HCT116 (cell line): ENCODE data around the gene ADAMTS13. TPM values are rescaled to one million over a fixed set of nuclear protein-coding genes. Genes with fewer than 3 reads are reported as not detected.

Source experiments
- ATAC-seq: fragments of 200-7000 bp; cut with Tn5 transposase; 2 replicates; pipeline ENCODE4 v1.9.1; 2020; ENCODE audit warnings: mild to moderate bottlenecking, moderate library complexity
- BruUV-seq: library from RNA; stranded (reverse); fragments of 400-500 nt; replicated peaks from 2 replicates; lab custom pipeline; 2021; lab: Mats Ljungman, UMichigan
- CTCF ChIA-PET: fragments of 300-600 bp; sonication (Branson Sonifier 250); formaldehyde crosslinking; loops from one replicate; lab custom pipeline; 2021; ENCODE audit warnings: antibody characterized with exemption; lab: Charles Lee
- POLR2A ChIA-PET: fragments of 300-600, 350-600 bp; sonication (Branson Sonifier 250); formaldehyde crosslinking; loops from one replicate; lab custom pipeline; 2021; ENCODE audit warnings: antibody characterized with exemption; lab: Charles Lee
- RAD21 ChIA-PET, 2 experiments: fragments of 300-600 bp; sonication (Branson Sonifier 250); formaldehyde crosslinking; loops; one replicate each; lab custom pipeline; 2023; ENCODE audit warnings: low total read pairs in 2 of 2; ENCODE audit not compliant: uncharacterized antibody in 2 of 2, unreplicated experiment in 2 of 2, low non-redundant PET in 1 of 2; lab: Charles Lee
- DNase-seq: peaks from one replicate; pipeline ENCODE4 v3.0.0-alpha.2; 2010; ENCODE audit warnings: low read depth, low spot score
- H2AFZ ChIP-seq: fragments of 200-600 bp; shearing (Covaris generic), sonication (generic); 2 replicates; pipeline ENCODE4 v1.6.1; 2017; ENCODE audit warnings: low read depth, mixed run types, mixed read lengths, antibody characterized with exemption, low read length; ENCODE audit not compliant: poor library complexity, severe bottlenecking
- H3K27ac ChIP-seq: 2 replicates; pipeline ENCODE4 v1.5.1; 2012; ENCODE audit warnings: low read depth, low read length
- H3K27me3 ChIP-seq: fragments of 200-600 bp; sonication (generic); 2 replicates; pipeline ENCODE4 v1.6.1; 2016; ENCODE audit warnings: mixed run types, low read length, mixed read lengths; ENCODE audit not compliant: insufficient read depth
- H3K36me3 ChIP-seq, 2 experiments: fragments of 200-500 bp in 1 of 2; fragments of 200-600 bp in 1 of 2; sonication (Bioruptor generic) in 1 of 2; sonication (generic) in 1 of 2; 2 replicates each; pipeline versions ENCODE4 v1.5.1 to v1.6.1; 2014 to 2016; ENCODE audit warnings: low read length in 2 of 2, inconsistent platforms in 1 of 2, mixed read lengths in 1 of 2, mixed run types in 1 of 2; ENCODE audit not compliant: insufficient read depth in 2 of 2, control insufficient read depth in 1 of 2
- H3K4me1 ChIP-seq, 2 experiments: fragments of 200-600 bp in 1 of 2; sonication (generic) in 1 of 2; 2 replicates each; pipeline versions ENCODE4 v1.5.1 to v1.6.1; 2012 to 2017; ENCODE audit warnings: low read length in 2 of 2, inconsistent platforms in 1 of 2, mild to moderate bottlenecking in 1 of 2, mixed read lengths in 1 of 2, mixed run types in 1 of 2, moderate library complexity in 1 of 2; ENCODE audit not compliant: insufficient read depth in 2 of 2, control insufficient read depth in 1 of 2
- H3K4me2 ChIP-seq: fragments of 200-600 bp; sonication (generic); 2 replicates; pipeline ENCODE4 v1.6.1; 2017; ENCODE audit warnings: mixed run types, low read length, mixed read lengths
- H3K4me3 ChIP-seq, 2 experiments: fragments of 200-600 bp in 1 of 2; sonication (generic) in 1 of 2; replicated peaks in 1 of 2; 2 replicates each; pipeline ENCODE4 v1.5.1; 2011 to 2016; ENCODE audit warnings: low read length in 2 of 2, control low read depth in 1 of 2, low read depth in 1 of 2, mild to moderate bottlenecking in 1 of 2, mixed read lengths in 1 of 2, mixed run types in 1 of 2
- H3K79me2 ChIP-seq: fragments of 200-600 bp; sonication (generic); 2 replicates; pipeline ENCODE4 v1.6.1; 2017; ENCODE audit warnings: mild to moderate bottlenecking, mixed run types, low read length, moderate library complexity, mixed read lengths; ENCODE audit not compliant: insufficient read depth
- H3K9ac ChIP-seq: fragments of 200-600 bp; sonication (generic); 2 replicates; pipeline ENCODE4 v1.6.1; 2016; ENCODE audit warnings: low read length, mixed read lengths
- H3K9me2 ChIP-seq: fragments of 200-600 bp; sonication (generic), shearing (Covaris generic); 2 replicates; pipeline ENCODE4 v1.6.1; 2017; ENCODE audit warnings: mixed run types, mild to moderate bottlenecking, moderate library complexity; ENCODE audit not compliant: insufficient read depth
- H3K9me3 ChIP-seq, 2 experiments: fragments of 200-500 bp in 1 of 2; fragments of 200-600 bp in 1 of 2; sonication (Bioruptor generic) in 1 of 2; sonication (generic) in 1 of 2; 2 replicates each; pipeline ENCODE4 v1.6.1; 2014 to 2017; ENCODE audit warnings: low read length in 2 of 2, mixed read lengths in 2 of 2, inconsistent platforms in 1 of 2, low read depth in 1 of 2, mild to moderate bottlenecking in 1 of 2, mixed run types in 1 of 2, moderate library complexity in 1 of 2; ENCODE audit not compliant: control insufficient read depth in 1 of 2, insufficient read depth in 1 of 2
- H4K20me1 ChIP-seq: fragments of 200-600 bp; sonication (generic), shearing (Covaris generic); 2 replicates; pipeline ENCODE4 v1.6.1; 2017; ENCODE audit warnings: mixed run types, mild to moderate bottlenecking, moderate library complexity; ENCODE audit not compliant: insufficient read depth
- ATF3 ChIP-seq: IDR thresholded peaks from 2 replicates; pipeline ENCODE4 v1.6.1; 2012
- CBX3 ChIP-seq: IDR thresholded peaks from 2 replicates; pipeline ENCODE4 v1.6.1; 2012; ENCODE audit warnings: low read depth
- CEBPB ChIP-seq: IDR thresholded peaks from 2 replicates; pipeline ENCODE4 v1.6.1; 2012; ENCODE audit warnings: low read depth
- CTCF ChIP-seq, 3 experiments: fragments of 200-600 bp in 1 of 3; sonication (generic) in 1 of 3; IDR thresholded peaks in 2 of 3; conservative IDR thresholded peaks in 1 of 3; 2 replicates each; pipeline ENCODE4 v1.5.1; 2012 to 2017; ENCODE audit warnings: low read depth in 2 of 3, low read length in 2 of 3, antibody characterized with exemption in 1 of 3, borderline replicate concordance in 1 of 3, control low read depth in 1 of 3, mild to moderate bottlenecking in 1 of 3, mixed read lengths in 1 of 3, mixed run types in 1 of 3, moderate library complexity in 1 of 3; ENCODE audit not compliant: insufficient read depth in 1 of 3
- ELF1 ChIP-seq: IDR thresholded peaks from 2 replicates; pipeline ENCODE4 v1.6.1; 2012; ENCODE audit warnings: low read depth, borderline replicate concordance
- EZH2 ChIP-seq: fragments of 200-600 bp; sonication (generic); IDR thresholded peaks from 2 replicates; pipeline ENCODE4 v1.6.1; 2017; ENCODE audit warnings: antibody characterized with exemption, mixed run types
- EZH2phosphoT487 ChIP-seq: fragments of 200-600 bp; IDR thresholded peaks from 2 replicates; pipeline ENCODE4 v1.6.1; 2018; ENCODE audit warnings: antibody characterized with exemption, borderline replicate concordance
- MAX ChIP-seq: IDR thresholded peaks from 2 replicates; pipeline ENCODE4 v1.6.1; 2012
- REST ChIP-seq: IDR thresholded peaks from 2 replicates; pipeline ENCODE4 v1.6.1; 2012; ENCODE audit warnings: low read depth
- SIN3A ChIP-seq: IDR thresholded peaks from 2 replicates; pipeline ENCODE4 v1.6.1; 2012; ENCODE audit warnings: low read depth
- SP1 ChIP-seq: IDR thresholded peaks from 2 replicates; pipeline ENCODE4 v1.6.1; 2012; ENCODE audit warnings: low read depth
- intact Hi-C: fragments of 100-400 bp; cut with micrococcal nuclease; formaldehyde crosslinking; loops from 2 replicates; pipeline ENCODE4 v1.10.0; 2022
- total RNA-seq: library from RNA; stranded (reverse); gene quantifications from one replicate; pipeline ENCODE4 v1.2.1, GENCODE V29; 2021; ENCODE audit not compliant: unreplicated experiment

ADAMTS13 gene
- total RNA-seq, 1 experiment from 2014 or later = 9.2 TPM

GRCh38 chr9:133429641-133430161 lies 7.5 kb downstream of the ADAMTS13 start:
- POLR2A ChIA-PET = no interaction called here
- Histone ChIP-seq H4K20me1 (no peaks in the 10 kb centered on the region), H3K36me3 (no peaks in the 10 kb centered on the region), H3K4me1 (peaks cover 0 to 5% of the 10 kb centered on the region in 2 experiments; a peak in 1 of 4 replicates), H3K4me2 (no peak overlapping the region), H3K27me3 (no peaks in the 10 kb centered on the region), H3K79me2 (no peaks in the 10 kb centered on the region), H3K27ac (no peak overlapping the region), H3K9ac (no peak overlapping the region), H3K9me2 (no peaks in the 10 kb centered on the region), H3K9me3 (no peaks in the 10 kb centered on the region), H2AFZ (no peak overlapping the region), H3K4me3 (no peak overlapping the region)
- BruUV-seq = no TSS peak
- CTCF ChIA-PET = no interaction called here
- RAD21 ChIA-PET = no interaction called here
- DNase-seq (no peak), ATAC-seq (peak; percentile 50)
- intact Hi-C loops = no loop called here
- TF ChIP-seq CTCF (IDR thresholded peaks at IDR 0.05 in 2 of 3, conservative IDR thresholded peaks at IDR 0.05 in 1 of 3; ENCODE audit: borderline replicate concordance in 1 of 3, insufficient read depth in 1 of 3, low read depth in 2 of 3, low read length in 2 of 3) (peak in 2 of 3 experiments; percentile 34 to 35; a peak in 4 of 6 replicates), CBX3 (no peak)

GRCh38 chr9:133430244-133430643 lies 8.1 kb downstream of the ADAMTS13 start:
- H4K20me1 ChIP-seq = no peaks in the 10 kb centered on the region
- intact Hi-C loops = no loop called here
- H3K27ac ChIP-seq = no peak overlapping the region
- H3K79me2 ChIP-seq = no peaks in the 10 kb centered on the region
- no peaks in the 10 kb centered on the region for H3K9me2 ChIP-seq
- H2AFZ ChIP-seq = no peak overlapping the region
- H3K36me3 ChIP-seq = no peaks in the 10 kb centered on the region
- no peaks in the 10 kb centered on the region for H3K27me3 ChIP-seq
- DNase-seq (no peak), ATAC-seq (no peak)
- ChIA-PET CTCF (no interaction called here), POLR2A (no interaction called here), RAD21 (interaction anchor here in 1 of 2 experiments (0.7 kb wide), 1 partner anchor 41 kb away, joined by 3 read pairs; no protein-coding TSS in a partner anchor)
- H3K9me3 ChIP-seq = no peaks in the 10 kb centered on the region
- peaks cover 0 to 5% of the 10 kb centered on the region in 2 experiments; a peak in 1 of 4 replicates for H3K4me1 ChIP-seq
- no TSS peak for BruUV-seq
- H3K9ac ChIP-seq = no peak overlapping the region
- H3K4me3 ChIP-seq = no peak overlapping the region
- H3K4me2 ChIP-seq = no peak overlapping the region
- TF ChIP-seq CEBPB (no peak), CTCF (IDR thresholded peaks at IDR 0.05 in 2 of 3, conservative IDR thresholded peaks at IDR 0.05 in 1 of 3; ENCODE audit: borderline replicate concordance in 1 of 3, insufficient read depth in 1 of 3, low read depth in 2 of 3, low read length in 2 of 3) (no peak), MAX (no peak), EZH2phosphoT487 (no peak), SP1 (no peak), REST (no peak), ELF1 (no peak), SIN3A (no peak), ATF3 (no peak), EZH2 (no peak)
